Measurements from ENCODE around the gene ATP4B. TPM values are rescaled to one million over a fixed set of nuclear protein-coding genes. Genes with fewer than 3 reads are reported as not detected.

ATP4B gene
- total RNA-seq, 2 experiments from 2014 or later: not detected

GRCh38 chr13:113656831-113657671 lies 947 bp downstream of the ATP4B start:
- POLR2A ChIA-PET: no interaction called here

GRCh38 chr13:113656003-113656588 lies 1.9 kb downstream of the ATP4B start:
- ChIA-PET POLR2A (no interaction called here), CTCF (no interaction called here)

More at GRCh38 chr13:113656831-113657671, 947 bp downstream of the ATP4B start:
- CTCF ChIA-PET: no interaction called here

DNA sequence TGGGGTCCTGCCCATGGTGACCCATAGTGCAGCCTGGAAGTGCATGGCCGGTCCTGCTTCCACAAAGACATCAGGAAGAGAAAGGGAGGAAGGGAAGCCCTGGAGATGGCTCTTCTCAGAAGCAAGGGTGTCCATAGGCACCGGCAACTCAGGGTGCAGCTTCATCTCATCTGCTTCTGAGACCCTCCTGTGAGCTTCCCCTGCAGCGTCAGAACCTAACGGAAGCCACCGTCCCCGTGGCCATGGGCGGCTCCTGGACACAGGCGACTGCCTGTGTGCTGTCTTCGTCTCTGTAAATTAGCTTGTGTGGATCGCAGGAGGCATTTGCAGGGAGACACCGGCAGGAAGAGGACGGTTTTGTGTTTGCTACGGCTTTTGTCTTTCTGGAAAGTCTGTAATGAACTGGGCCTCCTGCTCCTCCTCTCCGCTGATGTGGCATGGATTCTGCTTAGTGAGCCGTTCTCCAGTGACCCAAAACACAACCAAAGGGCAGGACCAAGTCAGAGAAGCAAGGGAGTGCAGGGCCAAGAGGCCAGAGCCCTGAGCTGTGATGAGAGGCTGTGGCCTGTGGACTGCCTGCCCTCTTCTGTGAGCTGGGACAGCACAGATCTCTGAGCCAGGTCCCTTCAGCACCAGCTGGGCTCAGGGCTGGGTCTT lies 2.5 kb downstream of the ATP4B start:
- POLR2A ChIA-PET: no interaction called here
- CTCF ChIA-PET: no interaction called here

DNA sequence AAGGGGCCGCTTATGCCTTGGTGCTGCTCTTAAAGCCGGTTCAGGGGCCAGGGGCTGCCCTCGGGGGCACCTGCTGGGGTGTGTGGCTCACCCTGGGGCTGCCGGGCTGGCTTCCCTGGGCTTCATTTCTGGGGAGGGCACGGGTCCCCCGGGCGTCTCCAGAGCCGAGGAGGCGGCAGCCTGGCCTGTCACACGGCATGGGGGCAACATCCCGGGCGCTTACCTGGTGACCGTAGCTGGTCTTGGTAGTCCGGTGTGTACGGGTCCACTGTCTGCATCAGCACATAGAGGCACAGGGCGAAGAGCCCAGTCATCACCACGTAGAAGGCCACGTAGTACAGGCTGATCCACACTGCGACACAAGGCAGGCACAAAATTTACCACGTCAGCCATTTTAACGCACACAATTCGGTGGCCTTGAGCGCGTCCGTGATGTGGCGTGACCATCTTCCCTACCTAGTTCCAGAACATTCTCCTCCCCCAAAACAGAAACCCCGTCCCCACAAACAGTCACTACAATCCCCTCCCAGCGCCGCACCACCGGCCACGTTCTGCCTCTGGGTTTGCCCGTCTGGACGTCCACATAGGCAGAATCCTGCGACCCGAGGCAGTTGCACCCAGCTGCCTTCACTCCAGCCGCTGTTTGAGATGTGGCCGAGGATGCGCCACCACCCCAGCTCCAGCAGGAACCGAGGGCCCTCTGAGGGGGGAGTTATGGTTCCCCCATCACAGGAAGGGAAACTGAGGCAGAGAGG lies 3.2 kb downstream of the ATP4B start:
- POLR2A ChIA-PET: no interaction called here
- CTCF ChIA-PET: no interaction called here

DNA sequence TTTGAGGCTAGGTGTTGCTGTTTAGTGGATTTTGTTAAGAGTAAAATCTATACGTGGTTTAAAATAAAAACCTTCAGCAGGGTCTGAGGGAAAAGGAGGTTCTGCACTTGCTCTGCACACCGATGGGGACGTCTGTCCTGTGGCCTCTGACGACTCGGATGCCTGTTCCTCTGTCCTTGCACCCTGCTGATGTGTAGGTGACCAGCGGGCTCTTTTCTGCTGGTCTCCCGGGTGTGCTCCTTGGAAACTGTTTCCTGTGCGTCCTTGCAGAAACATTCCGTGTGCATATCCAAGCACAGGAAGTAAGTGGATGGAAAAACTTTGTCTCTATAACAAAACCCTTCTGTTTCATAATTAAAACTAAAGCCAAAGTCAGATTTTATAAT lies 3.8 kb downstream of the ATP4B start:
- CTCF ChIA-PET: no interaction called here
- POLR2A ChIA-PET: no interaction called here

DNA sequence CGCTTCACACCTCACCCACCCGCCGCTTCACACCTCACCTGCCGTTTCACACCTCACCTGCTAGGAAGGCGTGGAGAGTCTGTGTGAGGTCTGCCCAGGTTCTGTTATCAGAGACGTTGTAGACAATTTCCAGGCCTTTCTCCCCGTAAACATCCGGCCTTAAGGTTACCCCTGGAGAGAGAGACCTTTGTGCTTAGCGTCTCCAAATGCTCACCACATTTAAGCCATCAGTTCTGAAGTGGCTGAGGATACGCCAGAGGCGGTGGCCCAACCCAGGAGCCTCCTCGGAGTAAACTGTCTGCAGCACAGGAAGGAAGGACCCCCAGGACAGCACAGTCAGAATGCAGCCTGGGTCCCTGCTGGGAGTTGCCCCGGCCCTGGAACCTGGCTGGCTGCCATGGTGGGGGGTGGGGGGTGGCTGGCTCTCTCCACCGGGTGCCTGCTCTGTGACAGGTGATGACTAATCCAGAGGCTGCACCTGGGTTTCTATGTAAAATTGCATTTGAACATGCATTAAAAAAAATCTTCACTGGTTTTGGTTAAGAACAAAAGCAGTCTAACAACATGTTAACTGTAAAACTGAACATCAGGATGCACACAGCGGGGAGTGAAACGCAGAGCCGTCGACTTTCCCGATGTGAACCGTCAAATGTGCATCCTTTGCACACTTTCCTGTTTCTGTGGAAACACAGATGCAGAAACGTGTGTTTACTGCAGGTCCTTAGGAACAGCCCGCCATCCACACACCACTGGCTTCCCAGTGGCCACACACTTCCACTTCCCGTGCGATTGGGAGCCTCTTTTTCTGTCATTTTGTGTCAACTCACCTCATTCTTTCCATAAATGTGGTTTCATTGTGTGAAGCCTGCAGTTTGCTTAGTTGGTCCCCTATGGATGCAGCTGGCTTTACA lies 4.5 kb downstream of the ATP4B start:
- CTCF ChIA-PET: no interaction called here
- POLR2A ChIA-PET: no interaction called here

GRCh38 chr13:113652404-113653263 lies 5.4 kb downstream of the ATP4B start:
- ChIA-PET POLR2A (no interaction called here), CTCF (no interaction called here)

DNA sequence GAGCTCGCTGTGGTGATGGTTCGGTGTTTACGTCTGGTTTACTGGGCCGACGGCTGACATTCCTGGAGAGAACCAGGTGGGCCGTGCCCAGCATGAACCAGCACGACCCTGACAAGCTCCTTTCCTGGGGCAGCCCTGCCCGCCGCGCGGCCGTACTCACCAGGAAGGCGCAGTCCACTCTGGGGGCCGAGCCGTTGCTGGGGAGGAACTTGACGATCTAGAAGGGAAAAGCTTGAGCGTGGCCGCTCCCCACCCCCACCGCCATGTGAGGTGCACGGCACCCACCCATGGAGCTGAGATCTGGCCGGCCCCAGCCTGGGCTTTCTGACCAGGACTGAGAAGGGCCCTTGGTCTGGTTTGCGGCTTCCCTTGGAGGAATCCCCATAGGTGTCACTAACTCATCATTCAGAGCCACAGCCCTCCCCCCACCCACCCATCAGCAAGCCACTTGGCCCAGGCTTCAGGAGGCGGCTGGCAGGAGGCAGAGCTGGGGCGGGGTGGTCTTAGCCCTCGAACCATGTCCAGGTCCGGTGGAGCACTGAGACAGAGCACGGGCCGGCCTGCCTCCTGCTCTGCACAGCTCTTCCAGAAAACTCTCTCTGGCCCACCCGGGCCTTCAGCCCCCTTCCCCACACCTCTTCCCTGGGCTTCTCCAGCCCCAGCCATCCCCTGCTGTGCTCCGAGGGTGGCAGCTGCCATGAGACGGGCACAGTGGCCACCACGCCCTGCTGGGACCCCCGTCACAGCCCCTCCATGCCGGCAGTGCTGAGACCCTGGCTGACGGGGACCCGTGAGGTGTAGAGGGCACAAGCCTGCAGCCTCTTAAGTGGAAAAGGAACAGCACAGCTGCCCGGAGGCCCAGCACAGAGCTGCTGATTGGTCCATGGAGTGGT lies 6.2 kb downstream of the ATP4B start:
- ChIA-PET CTCF (no interaction called here), POLR2A (no interaction called here)

DNA sequence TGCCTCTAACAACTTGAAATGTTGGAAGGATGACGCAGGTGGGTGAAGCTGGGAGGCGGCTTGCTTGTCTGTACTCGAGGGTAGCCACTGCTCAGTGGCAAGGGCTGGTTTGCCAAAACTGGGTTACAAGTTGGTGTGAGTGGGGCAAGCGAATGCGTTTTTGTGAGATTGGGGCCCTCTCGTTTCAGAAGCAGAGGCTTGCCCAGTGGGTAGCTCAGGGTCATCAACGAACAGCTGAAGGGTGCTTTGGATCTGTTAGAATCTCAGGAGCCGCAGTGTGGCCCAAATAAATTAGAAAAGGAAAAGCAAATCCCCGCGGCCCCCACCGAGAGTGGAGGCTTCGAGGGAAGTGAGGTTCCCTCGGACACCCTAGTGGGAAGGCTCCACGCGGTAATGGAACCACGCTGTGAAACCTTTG lies 7.3 kb downstream of the ATP4B start:
- CTCF ChIA-PET: interaction anchor here (0.6 kb wide), 1 partner anchor 290 kb away, joined by 4 read pairs; no protein-coding TSS in a partner anchor
- POLR2A ChIA-PET: no interaction called here

DNA sequence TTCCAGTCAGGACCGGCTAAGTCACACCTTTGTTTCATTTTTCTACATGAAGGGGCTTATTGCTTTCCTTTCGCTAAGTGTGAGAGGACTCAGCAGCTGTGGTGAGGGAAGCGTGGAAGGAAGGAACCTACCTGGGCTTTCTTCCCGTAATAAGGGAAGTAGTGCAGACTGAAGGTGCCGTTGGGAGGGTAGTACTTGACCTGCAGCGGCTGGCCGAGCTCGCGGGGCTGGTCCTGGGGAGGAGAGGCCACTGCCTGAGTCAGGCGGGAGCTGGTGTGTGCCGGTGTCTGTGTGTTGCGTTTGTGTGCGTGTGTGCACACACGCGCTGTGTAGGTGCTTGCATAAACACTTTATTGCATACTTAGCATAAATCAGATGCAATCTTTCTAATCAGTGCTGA lies 7.7 kb downstream of the ATP4B start:
- ChIA-PET CTCF (no interaction called here), POLR2A (no interaction called here)

DNA sequence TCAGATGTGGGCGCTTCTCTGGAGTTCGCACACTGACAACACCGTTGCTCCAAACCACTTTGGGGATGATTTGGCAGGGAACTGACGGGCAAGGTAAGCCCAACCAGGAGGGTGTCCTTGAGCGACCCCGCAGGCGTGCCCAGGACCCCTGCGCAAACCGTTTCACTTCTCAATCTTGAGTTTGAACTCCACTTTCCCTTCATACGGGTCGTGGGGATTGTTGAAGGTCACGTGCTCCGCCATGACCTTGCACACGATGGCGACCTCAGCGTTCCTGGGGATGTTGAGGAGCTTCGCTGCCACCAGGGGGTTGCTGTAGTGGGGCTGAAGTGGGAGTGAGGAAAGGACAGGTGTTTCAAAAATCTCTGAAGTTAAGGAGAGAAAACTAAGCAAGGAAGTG lies 8.8 kb downstream of the ATP4B start:
- ChIA-PET POLR2A (no interaction called here), CTCF (no interaction called here)

- CTCF ChIA-PET: no interaction called here
- POLR2A ChIA-PET: no interaction called here
These were observed 9.8 kb downstream of the ATP4B start for GRCh38 chr13:113648216-113648610.

DNA sequence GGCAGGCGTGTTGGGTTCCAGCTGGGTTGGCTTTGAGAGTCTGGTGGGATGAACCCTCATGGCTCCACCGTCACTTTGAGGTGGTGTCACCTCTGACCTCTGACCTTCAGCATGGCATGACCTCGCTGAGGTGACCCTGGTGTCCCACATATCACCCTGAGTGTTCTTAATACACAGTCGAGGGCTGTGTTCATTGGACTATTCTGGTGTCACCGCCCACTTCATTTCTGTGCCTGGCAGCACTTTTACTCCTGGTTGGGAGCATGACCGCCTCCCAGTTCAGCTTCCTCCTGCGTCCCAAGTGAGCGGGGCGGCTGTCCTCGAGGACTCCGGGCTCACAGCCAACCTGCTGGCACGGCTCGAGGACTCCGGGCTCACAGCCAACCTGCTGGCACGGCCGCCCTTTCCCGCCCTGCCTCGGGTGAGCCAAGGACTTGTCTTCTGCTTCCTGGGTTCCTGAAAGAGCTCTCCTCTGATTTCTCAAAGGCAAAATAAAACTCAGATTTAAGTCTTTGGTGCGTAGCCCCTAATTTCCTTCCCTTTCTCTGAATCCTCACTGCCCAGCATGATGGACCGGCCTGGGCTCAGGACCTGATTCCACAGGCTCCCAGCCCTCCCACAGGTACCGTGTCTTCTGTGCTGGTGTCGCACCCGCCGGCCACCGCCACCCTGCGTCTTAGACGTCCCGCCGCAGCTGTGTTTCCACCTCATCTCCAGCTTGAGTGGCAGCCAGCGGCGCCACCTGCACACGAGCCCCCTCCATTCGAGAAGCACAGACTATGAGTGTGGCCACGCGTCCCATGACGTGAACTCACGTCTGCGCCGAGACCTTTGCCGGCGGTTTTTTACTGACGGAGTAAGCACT lies 10.4 kb downstream of the ATP4B start:
- ChIA-PET CTCF (no interaction called here), POLR2A (no interaction called here)

DNA sequence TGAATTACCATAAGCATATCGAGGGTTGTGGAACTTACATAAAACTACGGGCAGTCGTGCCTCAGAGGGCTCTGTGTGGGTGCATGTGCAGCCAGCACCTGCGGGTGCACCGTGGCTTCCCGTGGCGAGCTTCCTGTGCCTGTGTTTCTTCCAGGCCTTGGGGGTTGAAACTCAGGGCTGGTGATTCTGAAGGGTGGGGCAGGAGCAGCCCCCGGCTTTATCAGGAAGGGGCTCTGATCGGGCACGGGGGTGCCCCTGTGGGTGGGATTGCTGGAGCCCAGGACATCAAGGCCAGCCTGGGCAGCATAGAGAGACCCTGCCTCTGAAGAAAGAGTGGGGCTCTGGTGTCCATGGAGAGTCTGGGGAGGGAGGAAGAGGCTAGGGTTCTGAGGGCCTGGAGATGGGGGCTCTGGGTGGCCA lies 11.1 kb downstream of the ATP4B start:
- ChIA-PET POLR2A (no interaction called here), CTCF (no interaction called here)

DNA sequence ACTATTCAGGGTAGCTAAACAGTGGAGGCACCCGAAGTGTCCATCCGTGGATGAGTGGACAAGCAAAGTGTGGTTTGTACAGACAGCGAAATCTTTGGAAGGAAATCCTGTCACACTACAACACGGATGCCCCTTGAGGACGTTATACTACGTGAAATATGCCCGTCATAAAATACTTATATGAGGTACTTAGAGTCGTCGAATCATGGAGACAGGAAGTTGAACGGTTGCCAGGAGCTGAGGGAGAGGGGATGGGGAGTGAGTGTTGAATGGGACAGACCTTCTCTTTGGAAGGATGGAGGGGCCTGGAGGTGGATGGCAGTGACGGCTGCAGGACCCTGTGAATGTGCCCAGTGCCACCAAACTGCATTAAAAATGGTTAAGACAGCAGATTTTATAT lies 11.6 kb downstream of the ATP4B start:
- CTCF ChIA-PET: no interaction called here
- POLR2A ChIA-PET: no interaction called here

- ChIA-PET POLR2A (no interaction called here), CTCF (no interaction called here)
These were observed 12.7 kb downstream of the ATP4B start for GRCh38 chr13:113645329-113645728.

- POLR2A ChIA-PET: no interaction called here
- CTCF ChIA-PET: no interaction called here
These were observed 13.2 kb downstream of the ATP4B start for GRCh38 chr13:113644800-113645199.
